GM03348 (cell line): Measurements from ENCODE around the gene FBXL16.

Experiments used
- DNase-seq: peaks from one replicate; pipeline ENCODE4 v3.0.0; 2012; ENCODE audit warnings: low spot score

FBXL16 gene

DNA sequence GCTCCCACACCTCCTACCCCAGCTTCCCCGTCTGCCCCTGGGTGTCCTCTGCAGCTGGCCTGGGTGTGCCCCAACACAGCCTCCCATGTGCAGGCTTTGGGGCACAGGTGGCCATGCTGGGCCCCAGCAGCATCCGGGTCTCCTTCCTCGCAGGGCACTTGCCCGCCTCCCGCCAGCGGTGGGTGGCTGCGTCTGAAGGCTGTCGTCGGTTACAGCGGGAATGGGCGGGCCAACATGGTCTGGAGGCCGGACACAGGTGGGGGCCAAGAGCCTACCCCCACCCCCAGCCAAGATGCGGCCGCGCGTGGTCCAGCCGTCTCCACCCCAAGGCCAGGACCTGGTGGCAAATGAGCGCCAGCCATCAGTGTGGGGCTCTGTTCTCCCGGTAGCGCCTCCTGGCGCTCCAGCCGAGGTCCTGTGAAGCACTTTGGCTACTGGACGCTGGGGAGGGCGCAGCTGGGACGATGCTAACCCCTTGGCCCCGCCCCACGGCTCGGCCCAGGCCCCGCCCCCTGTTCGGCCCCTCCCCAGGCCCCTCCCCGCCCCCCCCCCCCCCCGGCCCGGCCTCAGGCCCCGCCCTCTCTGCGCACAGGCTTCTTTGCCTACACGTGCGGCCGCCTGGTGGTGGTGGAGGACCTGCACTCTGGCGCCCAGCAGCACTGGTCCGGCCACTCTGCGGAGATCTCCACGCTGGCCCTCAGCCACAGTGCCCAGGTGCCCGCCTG is 45.0 kb downstream of the FBXL16 start:
- DNase-seq: peak; percentile 79

GRCh38 chr16:660132-660458 is 45.5 kb downstream of the FBXL16 start:
- DNase-seq: no peak

GRCh38 chr16:659618-660017 is 46.0 kb downstream of the FBXL16 start:
- DNase-seq: no peak

DNA sequence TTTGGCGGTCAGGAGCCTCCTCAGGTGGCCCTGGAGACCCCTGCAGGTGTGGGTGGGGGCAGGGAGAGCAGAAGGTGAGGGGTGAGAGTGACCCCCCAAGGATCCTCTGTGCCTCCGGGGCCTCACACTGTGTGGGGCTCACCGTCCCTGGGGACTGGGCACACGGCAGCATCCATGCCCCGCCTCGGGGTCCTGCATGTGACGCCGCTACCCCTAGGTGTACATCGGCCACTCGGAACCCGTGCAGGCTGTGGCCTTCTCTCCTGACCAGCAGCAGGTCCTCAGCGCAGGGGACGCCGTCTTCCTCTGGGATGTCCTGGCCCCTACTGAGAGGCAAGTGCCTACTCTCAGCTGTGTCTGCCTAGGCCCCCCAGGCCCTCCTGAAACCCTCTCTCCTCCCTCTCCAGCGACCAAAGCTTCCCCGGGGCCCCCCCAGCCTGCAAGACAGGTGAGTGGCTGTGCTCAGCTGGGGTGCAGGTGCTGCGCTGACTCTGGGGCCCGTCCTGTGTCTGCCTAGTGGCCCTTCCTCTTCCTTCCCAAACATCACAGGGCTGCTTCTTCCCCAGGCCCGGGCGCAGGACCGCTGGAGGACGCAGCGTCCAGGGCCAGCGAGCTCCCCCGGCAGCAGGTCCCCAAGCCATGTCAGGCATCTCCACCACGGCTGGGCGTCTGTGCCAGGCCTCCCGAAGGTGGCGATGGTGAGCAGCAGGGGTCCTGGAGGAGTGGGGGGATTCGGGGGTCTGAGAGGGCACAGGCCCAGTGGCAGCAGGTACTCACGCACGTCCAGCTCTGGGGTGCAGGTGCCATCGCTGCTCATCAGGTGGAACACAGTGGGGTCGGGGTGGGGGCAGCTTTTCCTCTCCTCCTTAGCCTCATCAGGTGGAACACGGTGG is 46.7 kb downstream of the FBXL16 start:
- no peak for DNase-seq

GRCh38 chr16:657487-657886 is 48.1 kb downstream of the FBXL16 start:
- no peak for DNase-seq

DNA sequence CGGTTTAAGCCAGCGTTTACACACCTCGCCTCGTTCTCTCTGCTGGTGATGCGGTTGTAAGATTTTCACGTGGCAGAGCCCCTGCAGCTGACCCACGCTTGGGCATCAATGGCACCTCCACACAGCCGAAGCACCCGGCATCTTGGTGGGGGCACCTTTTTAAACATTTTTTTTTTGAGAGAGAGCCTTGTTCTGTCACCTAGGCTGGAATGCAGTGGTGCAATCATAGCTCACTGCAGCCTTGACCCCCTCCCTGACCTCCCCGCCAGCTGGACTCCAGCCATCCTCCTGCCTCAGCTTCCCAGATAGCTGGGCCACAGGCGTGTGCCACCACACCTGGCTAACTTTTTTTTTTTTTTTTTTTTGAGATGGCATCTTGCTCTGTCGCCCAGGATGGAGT is 51.6 kb downstream of the FBXL16 start:
- DNase-seq: no peak

DNA sequence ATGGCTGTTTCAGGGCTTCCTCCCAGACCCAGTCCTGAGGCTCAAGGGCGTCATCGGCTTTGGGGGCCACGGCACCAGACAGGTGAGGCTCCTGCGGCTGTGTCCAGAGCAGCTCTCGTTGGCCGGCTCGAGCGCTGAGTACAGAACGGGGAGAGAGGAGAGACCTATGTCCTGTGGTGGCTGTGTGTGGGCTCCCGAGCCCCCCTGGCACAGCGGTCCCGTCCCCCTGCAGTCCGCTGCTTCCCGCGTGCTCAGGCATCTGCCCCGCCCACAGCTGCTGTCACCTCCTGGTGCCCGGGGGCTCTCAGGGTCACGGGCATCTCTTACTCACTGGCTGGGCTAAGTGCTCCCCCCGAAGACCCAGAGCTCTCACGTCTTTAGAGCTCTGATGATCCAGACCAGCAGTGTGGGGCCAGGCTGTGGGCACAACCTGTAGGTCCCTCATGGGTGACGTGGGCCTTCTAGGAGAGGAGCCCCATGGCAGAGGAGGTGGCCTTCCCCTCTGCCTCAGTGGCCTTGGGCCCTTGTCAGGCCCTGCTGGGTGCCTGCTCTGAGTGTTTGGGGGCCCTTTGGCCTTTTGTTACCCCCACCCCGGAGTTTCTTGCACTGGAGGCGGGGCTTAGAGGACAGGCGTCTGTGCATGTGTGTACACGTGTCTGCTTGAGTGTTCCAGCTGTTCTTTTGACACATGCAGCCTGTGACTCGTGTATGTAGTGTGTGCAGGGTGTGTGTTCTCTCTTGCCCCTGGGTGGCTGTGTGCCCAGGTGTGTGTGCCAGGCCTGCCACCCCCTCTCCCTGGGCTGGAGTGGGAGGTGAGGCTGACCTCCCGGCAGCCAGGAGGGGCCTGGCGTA is 52.9 kb downstream of the FBXL16 start:
- no peak for DNase-seq

DNA sequence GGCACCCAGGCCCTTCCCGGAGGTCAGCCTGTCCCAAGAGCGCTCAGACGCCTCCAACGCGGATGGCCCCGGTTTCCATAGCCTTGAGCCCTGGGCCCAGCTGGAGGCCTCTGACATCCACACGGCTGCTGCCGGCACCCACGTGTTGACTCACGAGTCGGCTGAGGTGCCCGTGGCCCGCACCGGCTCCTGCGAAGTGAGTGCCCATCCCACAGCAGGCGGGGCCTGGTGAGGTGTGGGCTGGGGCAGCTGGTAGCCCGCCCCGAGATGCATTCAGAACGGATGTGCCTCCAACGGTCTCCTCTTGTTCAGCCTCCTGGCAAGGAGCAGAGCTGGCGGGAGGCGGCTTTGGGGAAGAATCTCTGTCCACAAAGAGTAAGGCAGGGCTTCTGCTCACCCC is 53.8 kb downstream of the FBXL16 start:
- no peak for DNase-seq

- DNase-seq: peak; percentile 57
Observed at GRCh38 chr16:649631-650030, 56.0 kb downstream of the FBXL16 start.

- peak; percentile 97 for DNase-seq
Observed at GRCh38 chr16:648781-649589, 56.6 kb downstream of the FBXL16 start, which contains the start of gene WDR90. Gene WDR90, plus strand, starts transcription at chr16:649365. Its CDS starts 52 bp downstream, at chr16:649417.

GRCh38 chr16:648071-648780 is 57.4 kb downstream of the FBXL16 start:
- DNase-seq: peak; percentile 43

DNA sequence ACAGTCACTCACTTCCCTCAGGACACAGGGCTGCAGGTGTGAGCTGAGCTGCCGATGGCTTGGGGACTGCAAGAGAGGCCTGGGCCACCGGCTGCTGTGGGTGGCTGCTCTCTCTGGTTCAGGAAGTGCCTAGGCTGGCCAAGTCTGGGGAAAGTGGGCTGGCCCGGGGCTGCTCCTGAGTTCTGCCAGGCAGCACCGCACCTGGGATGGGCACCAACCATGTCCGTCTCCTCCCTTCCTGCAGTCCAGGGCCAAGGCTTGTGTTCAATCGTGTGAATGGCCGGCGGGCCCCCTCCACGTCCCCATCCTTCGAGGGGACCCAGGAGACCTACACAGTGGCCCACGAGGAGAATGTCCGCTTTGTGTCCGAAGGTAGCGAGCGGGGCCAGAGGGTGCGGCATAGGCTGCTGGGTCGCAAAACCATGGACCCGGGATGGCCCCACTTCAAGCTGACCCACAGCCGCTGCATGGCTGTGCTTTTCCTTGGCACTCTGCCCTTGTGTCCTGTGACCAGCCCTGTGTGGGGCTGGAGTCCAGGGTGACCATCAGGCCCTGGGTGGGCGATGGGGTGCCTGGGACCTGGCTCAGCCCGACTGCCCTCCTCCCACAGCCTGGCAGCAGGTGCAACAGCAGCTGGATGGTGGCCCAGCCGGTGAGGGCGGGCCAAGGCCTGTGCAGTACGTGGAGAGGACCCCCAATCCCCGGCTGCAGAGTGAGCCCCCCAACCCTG is 58.3 kb downstream of the FBXL16 start:
- no peak for DNase-seq

- no peak for DNase-seq
Observed at GRCh38 chr16:646679-647172, 58.9 kb downstream of the FBXL16 start.

- DNase-seq: no peak
Observed at GRCh38 chr16:645852-646678, 59.5 kb downstream of the FBXL16 start.

DNA sequence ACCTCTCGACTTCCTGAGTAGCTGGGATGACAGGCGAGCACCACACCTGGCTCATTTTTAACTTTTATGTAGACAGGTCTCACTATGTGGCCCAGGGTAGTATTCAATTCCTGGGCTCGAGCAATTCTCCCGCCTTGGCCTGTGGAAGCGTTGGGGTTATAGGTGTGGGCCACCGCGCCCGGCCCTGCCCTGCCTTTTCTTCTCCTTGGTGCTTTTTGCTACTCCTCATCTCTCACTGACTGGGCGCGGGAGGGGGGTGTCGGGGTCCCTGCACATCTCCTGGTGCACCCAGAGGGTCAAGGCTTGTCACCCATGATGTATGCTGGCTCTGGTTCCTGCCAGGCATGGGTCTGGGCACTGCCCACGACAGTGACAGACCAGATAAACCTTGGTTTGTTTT is 61.0 kb downstream of the FBXL16 start:
- DNase-seq: no peak

- no peak for DNase-seq
Observed at GRCh38 chr16:643050-643368, 62.6 kb downstream of the FBXL16 start.
